Measurements from ENCODE around the gene RPL27A.

RPL27A gene

GRCh38 chr11:8717876-8718753, 35.5 kb downstream of the RPL27A start:
- H3K27ac ChIP-seq: no peak overlapping the region
- H3K27me3 ChIP-seq: no peaks in the 10 kb centered on the region
- H4K20me1 ChIP-seq: no peaks in the 10 kb centered on the region
- H3K4me3 ChIP-seq: no peak overlapping the region
- peaks cover 48% of the 10 kb centered on the region for H3K4me1 ChIP-seq
- H3K4me2 ChIP-seq: peak overlapping the region; percentile 51
- H3K36me3 ChIP-seq: no peaks in the 10 kb centered on the region
- no peaks in the 10 kb centered on the region for H3K9me3 ChIP-seq
- no peak for TF ChIP-seq Cebpa-rat (IDR thresholded peaks at IDR 0.05)
- no peak overlapping the region for H3K9ac ChIP-seq

- H3K9me3 ChIP-seq: no peaks in the 10 kb centered on the region
- no peak overlapping the region for H3K4me2 ChIP-seq
- H3K27me3 ChIP-seq: no peaks in the 10 kb centered on the region
- H3K36me3 ChIP-seq: no peaks in the 10 kb centered on the region
- peaks cover 48% of the 10 kb centered on the region for H3K4me1 ChIP-seq
- H4K20me1 ChIP-seq: no peaks in the 10 kb centered on the region
- H3K9ac ChIP-seq: no peak overlapping the region
- H3K27ac ChIP-seq: no peak overlapping the region
- H3K4me3 ChIP-seq: no peak overlapping the region
- TF ChIP-seq Cebpa-rat (IDR thresholded peaks at IDR 0.05): no peak
Measured at GRCh38 chr11:8719211-8719649, 36.6 kb downstream of the RPL27A start.

GRCh38 chr11:8719721-8720120, 37.1 kb downstream of the RPL27A start:
- Histone ChIP-seq H3K4me3 (no peak overlapping the region), H3K27ac (no peak overlapping the region), H4K20me1 (no peaks in the 10 kb centered on the region), H3K36me3 (no peaks in the 10 kb centered on the region), H3K4me2 (no peak overlapping the region), H3K9me3 (no peaks in the 10 kb centered on the region), H3K27me3 (no peaks in the 10 kb centered on the region), H3K9ac (no peak overlapping the region), H3K4me1 (peaks cover 48% of the 10 kb centered on the region)
- TF ChIP-seq Cebpa-rat (IDR thresholded peaks at IDR 0.05): no peak

- Histone ChIP-seq H3K27ac (no peak overlapping the region), H3K9me3 (no peaks in the 10 kb centered on the region), H3K4me2 (no peak overlapping the region), H4K20me1 (no peaks in the 10 kb centered on the region), H3K36me3 (no peaks in the 10 kb centered on the region), H3K4me3 (no peak overlapping the region), H3K9ac (no peak overlapping the region), H3K27me3 (no peaks in the 10 kb centered on the region), H3K4me1 (peaks cover 45% of the 10 kb centered on the region)
- no peak for TF ChIP-seq Cebpa-rat (IDR thresholded peaks at IDR 0.05)
Measured at GRCh38 chr11:8720352-8720751, 37.8 kb downstream of the RPL27A start.

- Histone ChIP-seq H3K9ac (no peak overlapping the region), H3K27ac (no peak overlapping the region), H3K4me2 (no peak overlapping the region), H4K20me1 (no peaks in the 10 kb centered on the region), H3K4me3 (no peak overlapping the region), H3K36me3 (no peaks in the 10 kb centered on the region), H3K27me3 (0 out of 2 replicates have a peak, but pooled peaks cover under 1% of the 10 kb centered on the region), H3K9me3 (no peaks in the 10 kb centered on the region), H3K4me1 (peaks cover 38% of the 10 kb centered on the region)
- no peak for TF ChIP-seq Cebpa-rat (IDR thresholded peaks at IDR 0.05)
Measured at GRCh38 chr11:8720868-8721608, 38.4 kb downstream of the RPL27A start.

- TF ChIP-seq Cebpa-rat (IDR thresholded peaks at IDR 0.05): no peak
- no peak overlapping the region for H3K27ac ChIP-seq
- no peaks in the 10 kb centered on the region for H3K36me3 ChIP-seq
- peaks cover 35% of the 10 kb centered on the region for H3K4me1 ChIP-seq
- no peak overlapping the region for H3K4me3 ChIP-seq
- no peaks in the 10 kb centered on the region for H3K9me3 ChIP-seq
- H3K4me2 ChIP-seq: peak overlapping the region; percentile 52
- no peak overlapping the region for H3K9ac ChIP-seq
- H3K27me3 ChIP-seq: peaks cover 8% of the 10 kb centered on the region; the same call in 1 of the 2 replicates
- H4K20me1 ChIP-seq: no peaks in the 10 kb centered on the region
Measured at GRCh38 chr11:8721609-8722500, 39.3 kb downstream of the RPL27A start.

- Histone ChIP-seq H3K36me3 (no peaks in the 10 kb centered on the region), H3K4me1 (peaks cover 31% of the 10 kb centered on the region), H3K9ac (no peak overlapping the region), H3K27me3 (peaks cover 11% of the 10 kb centered on the region; the same call in 1 of the 2 replicates), H3K4me3 (no peak overlapping the region), H3K27ac (no peak overlapping the region), H3K9me3 (no peaks in the 10 kb centered on the region), H4K20me1 (no peaks in the 10 kb centered on the region), H3K4me2 (peak overlapping the region; percentile 52)
- no peak for TF ChIP-seq Cebpa-rat (IDR thresholded peaks at IDR 0.05)
Measured at GRCh38 chr11:8722809-8723208, 40.2 kb downstream of the RPL27A start.

GRCh38 chr11:8723711-8724110, 41.1 kb downstream of the RPL27A start:
- Histone ChIP-seq H3K9ac (no peak overlapping the region), H3K36me3 (no peaks in the 10 kb centered on the region), H3K4me2 (no peak overlapping the region), H3K27me3 (peaks cover 11% of the 10 kb centered on the region; the same call in 1 of the 2 replicates), H3K27ac (no peak overlapping the region), H4K20me1 (no peaks in the 10 kb centered on the region), H3K9me3 (no peaks in the 10 kb centered on the region), H3K4me1 (peaks cover 24% of the 10 kb centered on the region), H3K4me3 (no peak overlapping the region)
- TF ChIP-seq Cebpa-rat (IDR thresholded peaks at IDR 0.05): no peak

- no peak overlapping the region for H3K9ac ChIP-seq
- TF ChIP-seq Cebpa-rat (IDR thresholded peaks at IDR 0.05): no peak
- H3K4me2 ChIP-seq: peak overlapping the region; percentile 23; the same call in 1 of the 2 replicates
- H3K27me3 ChIP-seq: peaks cover 19% of the 10 kb centered on the region; the same call in 1 of the 2 replicates
- H3K4me3 ChIP-seq: no peak overlapping the region
- H3K4me1 ChIP-seq: peaks cover 23% of the 10 kb centered on the region
- no peaks in the 10 kb centered on the region; the same call in 1 of the 2 replicates for H4K20me1 ChIP-seq
- H3K36me3 ChIP-seq: no peaks in the 10 kb centered on the region
- H3K9me3 ChIP-seq: no peaks in the 10 kb centered on the region
- no peak overlapping the region for H3K27ac ChIP-seq
Measured at GRCh38 chr11:8724682-8725081, 42.1 kb downstream of the RPL27A start.

Data from BLaER1 (cell line).